Measurements from ENCODE around the gene MGAT3. TPM values are rescaled to one million over a fixed set of nuclear protein-coding genes. Genes with fewer than 3 reads are reported as not detected.

Gene MGAT3
- total and polyA plus RNA-seq, 9 of the 15 experiments (the other 6 are each of a cell fraction or from before 2014, with no cell fraction given), result 0.10 to 11.5 (median 4.6) TPM

DNA sequence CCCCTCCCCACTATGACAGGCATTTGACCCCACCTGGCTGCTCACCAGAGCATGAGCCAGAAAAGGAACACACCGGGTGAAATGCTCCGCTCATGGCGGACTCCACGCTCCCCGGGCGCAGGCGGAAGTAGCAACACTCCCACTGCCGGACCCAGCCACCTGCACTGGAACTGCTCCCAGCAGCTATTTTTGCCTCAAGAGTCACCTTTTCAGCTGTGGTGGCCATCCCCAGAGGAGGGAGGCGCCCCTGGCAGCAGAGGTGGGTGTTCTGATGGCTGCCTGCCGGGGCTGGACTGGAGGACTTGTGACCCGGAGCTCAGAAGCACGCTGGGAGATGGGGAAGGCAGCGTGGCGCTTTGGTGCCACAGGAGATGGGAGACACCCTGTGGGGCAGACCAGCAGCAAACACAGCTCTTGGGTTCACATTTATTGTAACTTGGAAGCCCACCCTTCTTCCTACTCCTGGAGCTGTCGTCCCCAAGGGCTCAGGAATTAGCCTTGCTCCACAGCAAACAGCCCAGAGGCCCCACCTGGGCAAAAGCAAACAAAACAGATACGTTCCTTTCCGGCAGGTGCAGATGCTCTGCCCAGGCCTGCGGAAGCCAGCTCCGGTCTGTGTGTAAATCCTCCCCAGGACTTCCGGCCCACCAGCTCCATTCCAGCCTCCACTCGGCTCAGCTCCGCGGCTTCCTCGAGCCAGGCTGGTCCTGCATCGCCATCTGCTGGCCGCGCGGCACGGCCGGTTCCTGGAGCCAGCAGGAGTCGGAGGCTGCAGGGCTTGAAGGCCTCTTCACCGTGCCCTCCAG is 72.1 kb downstream of the MGAT3 start (continued):
- TF ChIP-seq KAT7 (CRISPR knock-in tag; IDR thresholded peaks at IDR 0.05; ENCODE audit: borderline replicate concordance) (no peak), MYC (IDR thresholded peaks at IDR 0.05; ENCODE audit: low read depth, low read length) (peak; percentile 45), MYC (CRISPR knock-in tag; IDR thresholded peaks at IDR 0.05; ENCODE audit: borderline replicate concordance, low read depth) (no peak), ZNF584 (CRISPR knock-in tag; IDR thresholded peaks at IDR 0.05; ENCODE audit: low read depth) (no peak), ZNF644 (tag; IDR thresholded peaks at IDR 0.05; ENCODE audit: low read depth) (no peak), RBFOX2 (IDR thresholded peaks at IDR 0.05; ENCODE audit: low read depth, low read length) (peak; percentile 66), POLR2G (IDR thresholded peaks at IDR 0.05; ENCODE audit: low read depth, low read length) (peak; percentile 83), IFI16 (CRISPR knock-in tag; IDR thresholded peaks at IDR 0.05) (no peak), STAT5B (CRISPR knock-in tag; IDR thresholded peaks at IDR 0.05) (no peak), TCF7 (IDR thresholded peaks at IDR 0.05; ENCODE audit: borderline replicate concordance) (peak; percentile 68; the same call in 1 of the 2 replicates), SMC3 (conservative IDR thresholded peaks at IDR 0.05; ENCODE audit: insufficient read depth, low read depth, low read length) (peak; percentile 97), HDGF (IDR thresholded peaks at IDR 0.05) (peak; percentile 65; the same call in 1 of the 2 replicates)
- TF ChIP-seq, protein P1, sequence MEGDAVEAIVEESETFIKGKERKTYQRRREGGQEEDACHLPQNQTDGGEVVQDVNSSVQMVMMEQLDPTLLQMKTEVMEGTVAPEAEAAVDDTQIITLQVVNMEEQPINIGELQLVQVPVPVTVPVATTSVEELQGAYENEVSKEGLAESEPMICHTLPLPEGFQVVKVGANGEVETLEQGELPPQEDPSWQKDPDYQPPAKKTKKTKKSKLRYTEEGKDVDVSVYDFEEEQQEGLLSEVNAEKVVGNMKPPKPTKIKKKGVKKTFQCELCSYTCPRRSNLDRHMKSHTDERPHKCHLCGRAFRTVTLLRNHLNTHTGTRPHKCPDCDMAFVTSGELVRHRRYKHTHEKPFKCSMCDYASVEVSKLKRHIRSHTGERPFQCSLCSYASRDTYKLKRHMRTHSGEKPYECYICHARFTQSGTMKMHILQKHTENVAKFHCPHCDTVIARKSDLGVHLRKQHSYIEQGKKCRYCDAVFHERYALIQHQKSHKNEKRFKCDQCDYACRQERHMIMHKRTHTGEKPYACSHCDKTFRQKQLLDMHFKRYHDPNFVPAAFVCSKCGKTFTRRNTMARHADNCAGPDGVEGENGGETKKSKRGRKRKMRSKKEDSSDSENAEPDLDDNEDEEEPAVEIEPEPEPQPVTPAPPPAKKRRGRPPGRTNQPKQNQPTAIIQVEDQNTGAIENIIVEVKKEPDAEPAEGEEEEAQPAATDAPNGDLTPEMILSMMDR (IDR thresholded peaks at IDR 0.05 in 2 of 3, conservative IDR thresholded peaks at IDR 0.05 in 1 of 3; ENCODE audit: insufficient read depth in 2 of 3, low read depth in 1 of 3, low read length in 3 of 3), result peak; percentile 93 to 97 (median 93)
- TF ChIP-seq, protein P2, sequence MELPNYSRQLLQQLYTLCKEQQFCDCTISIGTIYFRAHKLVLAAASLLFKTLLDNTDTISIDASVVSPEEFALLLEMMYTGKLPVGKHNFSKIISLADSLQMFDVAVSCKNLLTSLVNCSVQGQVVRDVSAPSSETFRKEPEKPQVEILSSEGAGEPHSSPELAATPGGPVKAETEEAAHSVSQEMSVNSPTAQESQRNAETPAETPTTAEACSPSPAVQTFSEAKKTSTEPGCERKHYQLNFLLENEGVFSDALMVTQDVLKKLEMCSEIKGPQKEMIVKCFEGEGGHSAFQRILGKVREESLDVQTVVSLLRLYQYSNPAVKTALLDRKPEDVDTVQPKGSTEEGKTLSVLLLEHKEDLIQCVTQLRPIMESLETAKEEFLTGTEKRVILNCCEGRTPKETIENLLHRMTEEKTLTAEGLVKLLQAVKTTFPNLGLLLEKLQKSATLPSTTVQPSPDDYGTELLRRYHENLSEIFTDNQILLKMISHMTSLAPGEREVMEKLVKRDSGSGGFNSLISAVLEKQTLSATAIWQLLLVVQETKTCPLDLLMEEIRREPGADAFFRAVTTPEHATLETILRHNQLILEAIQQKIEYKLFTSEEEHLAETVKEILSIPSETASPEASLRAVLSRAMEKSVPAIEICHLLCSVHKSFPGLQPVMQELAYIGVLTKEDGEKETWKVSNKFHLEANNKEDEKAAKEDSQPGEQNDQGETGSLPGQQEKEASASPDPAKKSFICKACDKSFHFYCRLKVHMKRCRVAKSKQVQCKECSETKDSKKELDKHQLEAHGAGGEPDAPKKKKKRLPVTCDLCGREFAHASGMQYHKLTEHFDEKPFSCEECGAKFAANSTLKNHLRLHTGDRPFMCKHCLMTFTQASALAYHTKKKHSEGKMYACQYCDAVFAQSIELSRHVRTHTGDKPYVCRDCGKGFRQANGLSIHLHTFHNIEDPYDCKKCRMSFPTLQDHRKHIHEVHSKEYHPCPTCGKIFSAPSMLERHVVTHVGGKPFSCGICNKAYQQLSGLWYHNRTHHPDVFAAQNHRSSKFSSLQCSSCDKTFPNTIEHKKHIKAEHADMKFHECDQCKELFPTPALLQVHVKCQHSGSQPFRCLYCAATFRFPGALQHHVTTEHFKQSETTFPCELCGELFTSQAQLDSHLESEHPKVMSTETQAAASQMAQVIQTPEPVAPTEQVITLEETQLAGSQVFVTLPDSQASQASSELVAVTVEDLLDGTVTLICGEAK (IDR thresholded peaks at IDR 0.05), result peak; percentile 51; the same call in 1 of the 2 replicates
- TF ChIP-seq, protein P2 (CRISPR knock-in tag; IDR thresholded peaks at IDR 0.05), result no peak
- TF ChIP-seq, protein P3, sequence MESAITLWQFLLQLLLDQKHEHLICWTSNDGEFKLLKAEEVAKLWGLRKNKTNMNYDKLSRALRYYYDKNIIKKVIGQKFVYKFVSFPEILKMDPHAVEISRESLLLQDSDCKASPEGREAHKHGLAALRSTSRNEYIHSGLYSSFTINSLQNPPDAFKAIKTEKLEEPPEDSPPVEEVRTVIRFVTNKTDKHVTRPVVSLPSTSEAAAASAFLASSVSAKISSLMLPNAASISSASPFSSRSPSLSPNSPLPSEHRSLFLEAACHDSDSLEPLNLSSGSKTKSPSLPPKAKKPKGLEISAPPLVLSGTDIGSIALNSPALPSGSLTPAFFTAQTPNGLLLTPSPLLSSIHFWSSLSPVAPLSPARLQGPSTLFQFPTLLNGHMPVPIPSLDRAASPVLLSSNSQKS (CRISPR knock-in tag; IDR thresholded peaks at IDR 0.05), result no peak
